Adipocyte (in vitro differentiated cells): ENCODE measurements around the gene MXI1.
A peak's percentile ranks its signal among the peaks of the same experiment; 100 is the strongest.

Experiments used
- DNase-seq: peaks from one replicate; pipeline ENCODE4 v3.0.0-alpha.2; 2015; ENCODE audit warnings: low read depth
- H3K27me3 ChIP-seq: replicated peaks from 2 replicates; pipeline ENCODE4 v1.7.0; 2013; ENCODE audit warnings: mild to moderate bottlenecking, low read length, moderate library complexity; ENCODE audit not compliant: control insufficient read depth, insufficient read depth
- H3K36me3 ChIP-seq: 2 replicates; pipeline ENCODE4 v1.7.0; 2013; ENCODE audit warnings: low read length, mild to moderate bottlenecking, moderate library complexity; ENCODE audit not compliant: control insufficient read depth, insufficient read depth, severe bottlenecking
- H3K4me1 ChIP-seq: 2 replicates; pipeline ENCODE4 v1.7.0; 2013; ENCODE audit warnings: mild to moderate bottlenecking, low read length, moderate library complexity; ENCODE audit not compliant: control insufficient read depth, insufficient read depth
- H3K4me3 ChIP-seq: 2 replicates; pipeline ENCODE4 v1.7.0; 2013; ENCODE audit warnings: mild to moderate bottlenecking, low read length, moderate library complexity
- H3K9ac ChIP-seq: 2 replicates; pipeline ENCODE4 v1.7.0; 2013; ENCODE audit warnings: mild to moderate bottlenecking, low read length, moderate library complexity
- H3K9me3 ChIP-seq: 2 replicates; pipeline ENCODE4 v1.7.0; 2013; ENCODE audit warnings: mild to moderate bottlenecking, low read length, moderate library complexity; ENCODE audit not compliant: control insufficient read depth

Gene MXI1

GRCh38 chr10:110207011-110207804 lies at the start of gene MXI1:
MXI1 (plus strand) TSS chr10:110207605; CDS start chr10:110207809, 204 bp downstream.
- peaks cover 10% of the 10 kb centered on the region for H3K4me1 ChIP-seq
- no peaks in the 10 kb centered on the region for H3K36me3 ChIP-seq
- H3K9ac ChIP-seq, result peak within 1 kb of the TSS; percentile 76
- H3K9me3 ChIP-seq, result no peaks in the 10 kb centered on the region
- DNase-seq, result peak; percentile 88
- peak within 1 kb of the TSS; percentile 89 for H3K4me3 ChIP-seq
- H3K27me3 ChIP-seq, result peaks cover 8% of the 10 kb centered on the region

- H3K4me1 ChIP-seq, result no peaks in the 10 kb centered on the region
- peaks cover 6% of the 10 kb centered on the region for H3K9me3 ChIP-seq
- DNase-seq, result no peak
- H3K27me3 ChIP-seq, result peaks cover 38% of the 10 kb centered on the region
- H3K4me3 ChIP-seq, result no peak overlapping the region
- H3K36me3 ChIP-seq, result no peaks in the 10 kb centered on the region
- no peak overlapping the region for H3K9ac ChIP-seq
Observed at GRCh38 chr10:110158051-110159005, 49.1 kb upstream of the MXI1 start.

GRCh38 chr10:110160081-110160480 lies 47.3 kb upstream of the MXI1 start:
- DNase-seq, result no peak
- Histone ChIP-seq H3K27me3 (peaks cover 43% of the 10 kb centered on the region), H3K36me3 (no peaks in the 10 kb centered on the region), H3K9me3 (peaks cover 6% of the 10 kb centered on the region), H3K9ac (no peak overlapping the region), H3K4me1 (no peaks in the 10 kb centered on the region), H3K4me3 (no peak overlapping the region)

GRCh38 chr10:110160522-110160921 lies 46.9 kb upstream of the MXI1 start:
- no peak overlapping the region for H3K9ac ChIP-seq
- no peaks in the 10 kb centered on the region for H3K4me1 ChIP-seq
- H3K9me3 ChIP-seq, result peaks cover 6% of the 10 kb centered on the region
- peaks cover 47% of the 10 kb centered on the region for H3K27me3 ChIP-seq
- H3K4me3 ChIP-seq, result no peak overlapping the region
- no peak for DNase-seq
- H3K36me3 ChIP-seq, result no peaks in the 10 kb centered on the region

GRCh38 chr10:110162741-110163145 lies 44.7 kb upstream of the MXI1 start:
- H3K4me3 ChIP-seq, result no peak overlapping the region
- DNase-seq, result no peak
- no peak overlapping the region for H3K9ac ChIP-seq
- peaks cover 55% of the 10 kb centered on the region for H3K27me3 ChIP-seq
- H3K4me1 ChIP-seq, result no peaks in the 10 kb centered on the region
- H3K36me3 ChIP-seq, result no peaks in the 10 kb centered on the region
- peaks cover 6% of the 10 kb centered on the region for H3K9me3 ChIP-seq

- Histone ChIP-seq H3K9ac (no peak overlapping the region), H3K9me3 (peaks cover 6% of the 10 kb centered on the region), H3K4me1 (no peaks in the 10 kb centered on the region), H3K4me3 (no peak overlapping the region), H3K36me3 (no peaks in the 10 kb centered on the region), H3K27me3 (peaks cover 55% of the 10 kb centered on the region)
- no peak for DNase-seq
Observed at GRCh38 chr10:110163192-110163773, 44.1 kb upstream of the MXI1 start.

GRCh38 chr10:110163841-110164240 lies 43.6 kb upstream of the MXI1 start:
- Histone ChIP-seq H3K9ac (no peak overlapping the region), H3K9me3 (peaks cover 6% of the 10 kb centered on the region), H3K27me3 (peaks cover 58% of the 10 kb centered on the region), H3K4me3 (no peak overlapping the region), H3K36me3 (no peaks in the 10 kb centered on the region), H3K4me1 (no peaks in the 10 kb centered on the region)
- DNase-seq, result no peak

GRCh38 chr10:110165239-110165638 lies 42.2 kb upstream of the MXI1 start:
- no peak for DNase-seq
- no peak overlapping the region for H3K4me3 ChIP-seq
- H3K9ac ChIP-seq, result no peak overlapping the region
- H3K27me3 ChIP-seq, result peaks cover 64% of the 10 kb centered on the region
- no peaks in the 10 kb centered on the region for H3K4me1 ChIP-seq
- H3K36me3 ChIP-seq, result no peaks in the 10 kb centered on the region
- H3K9me3 ChIP-seq, result peaks cover 6% of the 10 kb centered on the region

GRCh38 chr10:110167149-110167548 lies 40.3 kb upstream of the MXI1 start:
- Histone ChIP-seq H3K27me3 (peaks cover 70% of the 10 kb centered on the region), H3K9ac (no peak overlapping the region)
- DNase-seq, result no peak

GRCh38 chr10:110168601-110169481 lies 38.6 kb upstream of the MXI1 start:
- H3K4me1 ChIP-seq, result no peaks in the 10 kb centered on the region
- DNase-seq, result no peak
- no peak overlapping the region for H3K9ac ChIP-seq
- H3K9me3 ChIP-seq, result no peaks in the 10 kb centered on the region
- no peaks in the 10 kb centered on the region for H3K36me3 ChIP-seq
- no peak overlapping the region for H3K4me3 ChIP-seq
- H3K27me3 ChIP-seq, result peaks cover 55% of the 10 kb centered on the region

More at GRCh38 chr10:110167149-110167548, 40.3 kb upstream of the MXI1 start:
- H3K9me3 ChIP-seq, result no peaks in the 10 kb centered on the region
- H3K36me3 ChIP-seq, result no peaks in the 10 kb centered on the region
- no peaks in the 10 kb centered on the region for H3K4me1 ChIP-seq
- H3K4me3 ChIP-seq, result no peak overlapping the region
